Stimulated activated memory B cell treated with anti-CD40 and anti-IgM and Interleukin-4, amounts not matched to agents 10 μg/mL and 1 μg/mL and 100 μg/mL, for 72 hours (primary cell): ENCODE measurements around the gene ANKRD12.

Experiments used
- ATAC-seq: fragments of 150-1000 bp; cut with Tn5 transposase; 2 replicates; pipeline ENCODE4 v1.10.0; 2021
- H3K27ac Mint-ChIP-seq: one replicate; pipeline ENCODE4 v1.8.0; 2022; ENCODE audit warnings: mild to moderate bottlenecking, mixed read lengths
- H3K27me3 Mint-ChIP-seq: one replicate; pipeline ENCODE4 v1.8.0; 2022; ENCODE audit warnings: mixed read lengths
- H3K36me3 Mint-ChIP-seq: one replicate; pipeline ENCODE4 v1.8.0; 2022; ENCODE audit warnings: mixed read lengths
- H3K4me1 Mint-ChIP-seq: one replicate; pipeline ENCODE4 v1.8.0; 2022; ENCODE audit warnings: mixed read lengths
- H3K4me3 Mint-ChIP-seq: one replicate; pipeline ENCODE4 v1.8.0; 2022; ENCODE audit warnings: mild to moderate bottlenecking, moderate library complexity, mixed read lengths
- H3K9me3 Mint-ChIP-seq: one replicate; pipeline ENCODE4 v1.8.0; 2022; ENCODE audit warnings: mixed read lengths

ANKRD12 gene

GRCh38 chr18:9325716-9326115 lies 189.1 kb downstream of the ANKRD12 start:
- no peak for ATAC-seq
- Mint-ChIP-seq H3K27me3 (peaks cover 26% of the 10 kb centered on the region), H3K27ac (no peak overlapping the region), H3K9me3 (peaks cover 3% of the 10 kb centered on the region), H3K36me3 (no peaks in the 10 kb centered on the region), H3K4me1 (no peaks in the 10 kb centered on the region), H3K4me3 (no peak overlapping the region)

GRCh38 chr18:9328776-9329175 lies 192.2 kb downstream of the ANKRD12 start:
- H3K36me3 Mint-ChIP-seq, result no peaks in the 10 kb centered on the region
- H3K4me3 Mint-ChIP-seq, result no peak overlapping the region
- no peak overlapping the region for H3K27ac Mint-ChIP-seq
- ATAC-seq, result no peak
- peaks cover 3% of the 10 kb centered on the region for H3K9me3 Mint-ChIP-seq
- no peaks in the 10 kb centered on the region for H3K27me3 Mint-ChIP-seq
- peaks cover 3% of the 10 kb centered on the region for H3K4me1 Mint-ChIP-seq

DNA sequence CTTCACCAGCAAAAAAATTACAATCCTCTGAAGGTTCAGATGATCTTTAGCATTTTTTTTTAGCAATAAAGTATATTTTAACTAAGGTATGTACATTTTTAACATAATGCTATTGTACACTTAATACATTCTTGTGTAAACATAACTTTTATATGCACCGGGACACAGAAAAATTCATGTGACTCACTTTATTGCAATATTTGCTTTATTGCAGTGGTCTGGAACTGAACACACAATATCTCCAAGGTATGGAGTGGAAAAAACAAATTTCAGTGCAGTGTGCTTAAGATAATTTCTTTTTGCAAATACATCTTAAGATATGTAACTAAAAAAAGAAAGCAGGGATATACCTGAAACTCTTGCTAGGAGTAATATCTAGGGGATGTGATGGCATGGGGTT lies 192.9 kb downstream of the ANKRD12 start:
- no peaks in the 10 kb centered on the region for H3K27me3 Mint-ChIP-seq
- peaks cover 3% of the 10 kb centered on the region for H3K9me3 Mint-ChIP-seq
- ATAC-seq, result no peak
- no peaks in the 10 kb centered on the region for H3K36me3 Mint-ChIP-seq
- H3K4me3 Mint-ChIP-seq, result no peak overlapping the region
- peaks cover 8% of the 10 kb centered on the region for H3K4me1 Mint-ChIP-seq
- no peak overlapping the region for H3K27ac Mint-ChIP-seq

DNA sequence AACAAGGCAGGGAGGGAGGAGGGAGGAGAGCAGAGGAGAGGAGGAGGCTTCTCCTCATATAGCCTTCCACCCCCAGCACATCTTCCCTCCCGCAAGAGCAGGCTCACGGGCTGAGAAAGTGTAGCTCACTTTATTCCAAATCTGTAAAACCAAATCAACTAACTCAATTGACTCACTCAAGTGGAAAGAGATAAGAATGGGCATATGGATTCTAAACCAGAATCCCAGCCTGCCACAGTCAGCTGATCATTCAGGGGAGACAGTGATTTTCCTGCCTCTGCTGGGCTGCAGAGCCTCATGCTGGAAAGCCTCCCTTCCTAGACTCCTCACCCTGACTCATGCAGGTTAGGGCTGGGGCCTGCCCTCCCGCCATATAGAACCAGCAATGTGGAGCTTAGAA lies 193.8 kb downstream of the ANKRD12 start:
- no peak for ATAC-seq
- no peaks in the 10 kb centered on the region for H3K27me3 Mint-ChIP-seq
- no peak overlapping the region for H3K27ac Mint-ChIP-seq
- no peaks in the 10 kb centered on the region for H3K36me3 Mint-ChIP-seq
- H3K9me3 Mint-ChIP-seq, result peaks cover 3% of the 10 kb centered on the region
- peaks cover 13% of the 10 kb centered on the region for H3K4me1 Mint-ChIP-seq
- no peak overlapping the region for H3K4me3 Mint-ChIP-seq

- Mint-ChIP-seq H3K36me3 (peaks cover 5% of the 10 kb centered on the region), H3K27me3 (no peaks in the 10 kb centered on the region)
These were observed 197.1 kb downstream of the ANKRD12 start for GRCh38 chr18:9333441-9334328.

GRCh38 chr18:9334329-9334972 lies 197.9 kb downstream of the ANKRD12 start, which contains the start of gene TWSG1:
TWSG1 (plus strand) TSS chr18:9334773; CDS start chr18:9337230, 2,457 bp downstream.
- H3K36me3 Mint-ChIP-seq, result peaks cover 5% of the 10 kb centered on the region
- H3K9me3 Mint-ChIP-seq, result no peaks in the 10 kb centered on the region
- peak within 1 kb of the TSS; percentile 56 for H3K27ac Mint-ChIP-seq
- peaks cover 22% of the 10 kb centered on the region for H3K4me1 Mint-ChIP-seq
- peak within 1 kb of the TSS; percentile 92 for H3K4me3 Mint-ChIP-seq
- ATAC-seq, result peak; percentile 95
- no peaks in the 10 kb centered on the region for H3K27me3 Mint-ChIP-seq

More at GRCh38 chr18:9333441-9334328, 197.1 kb downstream of the ANKRD12 start:
- peak; percentile 49 for ATAC-seq
- Mint-ChIP-seq H3K4me3 (peak overlapping the region; percentile 92), H3K4me1 (peaks cover 22% of the 10 kb centered on the region), H3K9me3 (peaks cover 2% of the 10 kb centered on the region), H3K27ac (peak overlapping the region; percentile 56)

GRCh38 chr18:9334973-9335696 lies 198.6 kb downstream of the ANKRD12 start:
- H3K27ac Mint-ChIP-seq, result no peak overlapping the region
- no peaks in the 10 kb centered on the region for H3K27me3 Mint-ChIP-seq
- ATAC-seq, result peak; percentile 76
- H3K4me3 Mint-ChIP-seq, result peak overlapping the region; percentile 92
- H3K36me3 Mint-ChIP-seq, result peaks cover 5% of the 10 kb centered on the region
- peaks cover 22% of the 10 kb centered on the region for H3K4me1 Mint-ChIP-seq
- H3K9me3 Mint-ChIP-seq, result no peaks in the 10 kb centered on the region
